Measurements from ENCODE around the gene CELF6. TPM values are rescaled to one million over a fixed set of nuclear protein-coding genes. Genes with fewer than 3 reads are reported as not detected.

CELF6 gene
- total and polyA plus RNA-seq, 2 experiments from 2014 or later, result 0.14 TPM; not detected in 1

DNA sequence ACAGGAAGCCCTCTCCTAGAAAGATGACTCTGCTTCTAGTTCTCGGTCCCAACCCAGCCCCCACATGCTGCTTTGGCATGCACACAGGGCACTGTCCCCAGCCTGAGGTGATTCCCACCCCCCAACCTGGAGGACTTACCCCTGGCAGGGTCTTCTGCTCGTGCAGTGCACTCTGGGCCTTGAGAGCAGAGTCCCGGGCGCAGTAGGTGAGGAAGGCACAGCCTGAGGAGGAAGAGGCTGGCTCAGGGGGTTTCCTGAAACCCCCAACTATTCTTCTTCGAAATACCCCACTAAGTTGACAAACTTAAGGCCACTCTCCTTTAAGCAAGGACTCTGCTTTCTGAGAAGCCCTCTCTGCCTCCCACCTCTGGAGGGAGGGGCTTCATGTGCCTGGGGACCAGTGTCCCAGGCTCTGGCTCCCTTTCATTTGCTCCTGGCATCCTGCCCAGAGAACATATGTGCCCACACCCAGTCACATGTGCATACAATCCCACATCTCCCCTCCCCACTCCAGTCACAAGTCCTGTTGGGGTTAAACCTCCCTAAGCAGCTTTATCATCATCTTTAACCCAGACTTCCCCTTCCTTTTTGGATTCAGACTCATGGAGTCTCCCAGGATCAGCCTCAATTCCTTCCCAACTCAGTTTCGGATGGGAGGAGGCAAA, 4.1 kb downstream of the CELF6 start:
- Histone ChIP-seq H3K36me3 (ENCODE audit: insufficient read depth) (no peaks in the 10 kb centered on the region), H3K4me3 (no peak overlapping the region), H3K4me2 (no peak overlapping the region), H3K4me1 (ENCODE audit: insufficient read depth) (peaks cover 3% of the 10 kb centered on the region; the same call in 1 of the 2 replicates), H3K9me2 (ENCODE audit: insufficient read depth) (no peaks in the 10 kb centered on the region), H3K79me2 (replicated peaks; ENCODE audit: insufficient read depth) (no peaks in the 10 kb centered on the region), H3F3A (replicated peaks; ENCODE audit: low read depth) (peaks cover 4% of the 10 kb centered on the region; the same call in 1 of the 2 replicates), H4K20me1 (replicated peaks; ENCODE audit: insufficient read depth) (no peaks in the 10 kb centered on the region), H3K27me3 (ENCODE audit: insufficient read depth) (peaks cover 37% of the 10 kb centered on the region), H3K27ac (ENCODE audit: low read depth) (no peak overlapping the region), H2AFZ (no peak overlapping the region)
- peaks cover 11% of the 10 kb centered on the region; the same call in 2 of the 3 replicates for H3K4me1 Mint-ChIP-seq
- no peak overlapping the region for H3K27ac Mint-ChIP-seq
- no peaks in the 10 kb centered on the region; the same call in 2 of the 3 replicates for H3K36me3 Mint-ChIP-seq (ENCODE audit: low read depth)
- no peaks in the 10 kb centered on the region; the same call in 1 of the 3 replicates for H3K9me3 Mint-ChIP-seq
- no peak for ATAC-seq
- peaks cover 36% of the 10 kb centered on the region for H3K27me3 Mint-ChIP-seq (ENCODE audit: insufficient read depth, low read depth, poor library complexity)
- H3K4me3 Mint-ChIP-seq, result no peak overlapping the region
- TF ChIP-seq, protein P1, sequence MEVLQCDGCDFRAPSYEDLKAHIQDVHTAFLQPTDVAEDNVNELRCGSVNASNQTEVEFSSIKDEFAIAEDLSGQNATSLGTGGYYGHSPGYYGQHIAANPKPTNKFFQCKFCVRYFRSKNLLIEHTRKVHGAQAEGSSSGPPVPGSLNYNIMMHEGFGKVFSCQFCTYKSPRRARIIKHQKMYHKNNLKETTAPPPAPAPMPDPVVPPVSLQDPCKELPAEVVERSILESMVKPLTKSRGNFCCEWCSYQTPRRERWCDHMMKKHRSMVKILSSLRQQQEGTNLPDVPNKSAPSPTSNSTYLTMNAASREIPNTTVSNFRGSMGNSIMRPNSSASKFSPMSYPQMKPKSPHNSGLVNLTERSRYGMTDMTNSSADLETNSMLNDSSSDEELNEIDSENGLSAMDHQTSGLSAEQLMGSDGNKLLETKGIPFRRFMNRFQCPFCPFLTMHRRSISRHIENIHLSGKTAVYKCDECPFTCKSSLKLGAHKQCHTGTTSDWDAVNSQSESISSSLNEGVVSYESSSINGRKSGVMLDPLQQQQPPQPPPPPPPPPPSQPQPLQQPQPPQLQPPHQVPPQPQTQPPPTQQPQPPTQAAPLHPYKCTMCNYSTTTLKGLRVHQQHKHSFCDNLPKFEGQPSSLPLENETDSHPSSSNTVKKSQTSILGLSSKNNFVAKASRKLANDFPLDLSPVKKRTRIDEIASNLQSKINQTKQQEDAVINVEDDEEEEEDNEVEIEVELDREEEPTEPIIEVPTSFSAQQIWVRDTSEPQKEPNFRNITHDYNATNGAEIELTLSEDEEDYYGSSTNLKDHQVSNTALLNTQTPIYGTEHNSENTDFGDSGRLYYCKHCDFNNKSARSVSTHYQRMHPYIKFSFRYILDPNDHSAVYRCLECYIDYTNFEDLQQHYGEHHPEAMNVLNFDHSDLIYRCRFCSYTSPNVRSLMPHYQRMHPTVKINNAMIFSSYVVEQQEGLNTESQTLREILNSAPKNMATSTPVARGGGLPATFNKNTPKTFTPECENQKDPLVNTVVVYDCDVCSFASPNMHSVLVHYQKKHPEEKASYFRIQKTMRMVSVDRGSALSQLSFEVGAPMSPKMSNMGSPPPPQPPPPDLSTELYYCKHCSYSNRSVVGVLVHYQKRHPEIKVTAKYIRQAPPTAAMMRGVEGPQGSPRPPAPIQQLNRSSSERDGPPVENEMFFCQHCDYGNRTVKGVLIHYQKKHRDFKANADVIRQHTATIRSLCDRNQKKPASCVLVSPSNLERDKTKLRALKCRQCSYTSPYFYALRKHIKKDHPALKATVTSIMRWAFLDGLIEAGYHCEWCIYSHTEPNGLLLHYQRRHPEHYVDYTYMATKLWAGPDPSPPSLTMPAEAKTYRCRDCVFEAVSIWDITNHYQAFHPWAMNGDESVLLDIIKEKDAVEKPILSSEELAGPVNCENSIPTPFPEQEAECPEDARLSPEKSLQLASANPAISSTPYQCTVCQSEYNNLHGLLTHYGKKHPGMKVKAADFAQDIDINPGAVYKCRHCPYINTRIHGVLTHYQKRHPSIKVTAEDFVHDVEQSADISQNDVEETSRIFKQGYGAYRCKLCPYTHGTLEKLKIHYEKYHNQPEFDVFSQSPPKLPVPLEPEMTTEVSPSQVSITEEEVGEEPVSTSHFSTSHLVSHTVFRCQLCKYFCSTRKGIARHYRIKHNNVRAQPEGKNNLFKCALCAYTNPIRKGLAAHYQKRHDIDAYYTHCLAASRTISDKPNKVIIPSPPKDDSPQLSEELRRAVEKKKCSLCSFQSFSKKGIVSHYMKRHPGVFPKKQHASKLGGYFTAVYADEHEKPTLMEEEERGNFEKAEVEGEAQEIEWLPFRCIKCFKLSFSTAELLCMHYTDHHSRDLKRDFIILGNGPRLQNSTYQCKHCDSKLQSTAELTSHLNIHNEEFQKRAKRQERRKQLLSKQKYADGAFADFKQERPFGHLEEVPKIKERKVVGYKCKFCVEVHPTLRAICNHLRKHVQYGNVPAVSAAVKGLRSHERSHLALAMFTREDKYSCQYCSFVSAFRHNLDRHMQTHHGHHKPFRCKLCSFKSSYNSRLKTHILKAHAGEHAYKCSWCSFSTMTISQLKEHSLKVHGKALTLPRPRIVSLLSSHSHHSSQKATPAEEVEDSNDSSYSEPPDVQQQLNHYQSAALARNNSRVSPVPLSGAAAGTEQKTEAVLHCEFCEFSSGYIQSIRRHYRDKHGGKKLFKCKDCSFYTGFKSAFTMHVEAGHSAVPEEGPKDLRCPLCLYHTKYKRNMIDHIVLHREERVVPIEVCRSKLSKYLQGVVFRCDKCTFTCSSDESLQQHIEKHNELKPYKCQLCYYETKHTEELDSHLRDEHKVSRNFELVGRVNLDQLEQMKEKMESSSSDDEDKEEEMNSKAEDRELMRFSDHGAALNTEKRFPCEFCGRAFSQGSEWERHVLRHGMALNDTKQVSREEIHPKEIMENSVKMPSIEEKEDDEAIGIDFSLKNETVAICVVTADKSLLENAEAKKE (CRISPR knock-in tag; IDR thresholded peaks at IDR 0.05), result no peak
- TF ChIP-seq NANOG (IDR thresholded peaks at IDR 0.05; ENCODE audit: borderline replicate concordance) (no peak), ZNF331 (CRISPR knock-in tag; IDR thresholded peaks at IDR 0.05; ENCODE audit: low read depth) (no peak), EZH2phosphoT487 (IDR thresholded peaks at IDR 0.05; ENCODE audit: unreplicated experiment) (no peak), CREB1 (CRISPR knock-in tag; IDR thresholded peaks at IDR 0.05; ENCODE audit: low read depth) (no peak), STAT1 (IDR thresholded peaks at IDR 0.05; ENCODE audit: unreplicated experiment) (no peak), ZNF114 (CRISPR knock-in tag; IDR thresholded peaks at IDR 0.05) (no peak), POLR2AphosphoS5 (IDR thresholded peaks at IDR 0.05; ENCODE audit: low read depth) (no peak)
- TF ChIP-seq, protein P2, sequence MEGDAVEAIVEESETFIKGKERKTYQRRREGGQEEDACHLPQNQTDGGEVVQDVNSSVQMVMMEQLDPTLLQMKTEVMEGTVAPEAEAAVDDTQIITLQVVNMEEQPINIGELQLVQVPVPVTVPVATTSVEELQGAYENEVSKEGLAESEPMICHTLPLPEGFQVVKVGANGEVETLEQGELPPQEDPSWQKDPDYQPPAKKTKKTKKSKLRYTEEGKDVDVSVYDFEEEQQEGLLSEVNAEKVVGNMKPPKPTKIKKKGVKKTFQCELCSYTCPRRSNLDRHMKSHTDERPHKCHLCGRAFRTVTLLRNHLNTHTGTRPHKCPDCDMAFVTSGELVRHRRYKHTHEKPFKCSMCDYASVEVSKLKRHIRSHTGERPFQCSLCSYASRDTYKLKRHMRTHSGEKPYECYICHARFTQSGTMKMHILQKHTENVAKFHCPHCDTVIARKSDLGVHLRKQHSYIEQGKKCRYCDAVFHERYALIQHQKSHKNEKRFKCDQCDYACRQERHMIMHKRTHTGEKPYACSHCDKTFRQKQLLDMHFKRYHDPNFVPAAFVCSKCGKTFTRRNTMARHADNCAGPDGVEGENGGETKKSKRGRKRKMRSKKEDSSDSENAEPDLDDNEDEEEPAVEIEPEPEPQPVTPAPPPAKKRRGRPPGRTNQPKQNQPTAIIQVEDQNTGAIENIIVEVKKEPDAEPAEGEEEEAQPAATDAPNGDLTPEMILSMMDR (conservative IDR thresholded peaks at IDR 0.05; ENCODE audit: low read depth in 2 of 2), result no peak
- TF ChIP-seq, protein P3, sequence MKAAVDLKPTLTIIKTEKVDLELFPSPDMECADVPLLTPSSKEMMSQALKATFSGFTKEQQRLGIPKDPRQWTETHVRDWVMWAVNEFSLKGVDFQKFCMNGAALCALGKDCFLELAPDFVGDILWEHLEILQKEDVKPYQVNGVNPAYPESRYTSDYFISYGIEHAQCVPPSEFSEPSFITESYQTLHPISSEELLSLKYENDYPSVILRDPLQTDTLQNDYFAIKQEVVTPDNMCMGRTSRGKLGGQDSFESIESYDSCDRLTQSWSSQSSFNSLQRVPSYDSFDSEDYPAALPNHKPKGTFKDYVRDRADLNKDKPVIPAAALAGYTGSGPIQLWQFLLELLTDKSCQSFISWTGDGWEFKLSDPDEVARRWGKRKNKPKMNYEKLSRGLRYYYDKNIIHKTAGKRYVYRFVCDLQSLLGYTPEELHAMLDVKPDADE (IDR thresholded peaks at IDR 0.05), result no peak
- no peak for DNase-seq (ENCODE audit: low spot score)
